Non-pigmented ciliary epithelial cell (primary cell): Measurements from ENCODE around the gene DPH3.
"Not testable (repeated sequence)": the region's sequence is repeated elsewhere in the genome, so short reads cannot be mapped to it uniquely, and the experiment has no call there.

Experiments used
- DNase-seq: peaks from one replicate; pipeline ENCODE4 v3.0.0-alpha.2; 2010; ENCODE audit warnings: low read depth

DPH3 gene

GRCh38 chr3:16264708-16265454, at the start of gene DPH3, which contains the start of gene OXNAD1:
DPH3 (minus strand) TSS chr3:16264943; CDS start chr3:16264876, 67 bp downstream.
OXNAD1 (plus strand) TSS chr3:16265212; CDS start chr3:16270953, 5,741 bp downstream.
- peak; percentile 98 for DNase-seq

- no peak for DNase-seq
Observed at GRCh38 chr3:16313886-16314645, 49.3 kb upstream of the DPH3 start.

- no peak for DNase-seq
Observed at GRCh38 chr3:16311960-16312451, 47.3 kb upstream of the DPH3 start.

- DNase-seq = not testable (repeated sequence)
Observed at GRCh38 chr3:16310486-16310885, 45.7 kb upstream of the DPH3 start.

- DNase-seq = peak; percentile 47
Observed at GRCh38 chr3:16309558-16309957, 44.8 kb upstream of the DPH3 start.

- no peak for DNase-seq
Observed at GRCh38 chr3:16308727-16309126, 44.0 kb upstream of the DPH3 start.

- DNase-seq = no peak
Observed at GRCh38 chr3:16307832-16308531, 43.2 kb upstream of the DPH3 start.

GRCh38 chr3:16305111-16305541, 40.4 kb upstream of the DPH3 start:
- no peak for DNase-seq

GRCh38 chr3:16304061-16305010, 39.6 kb upstream of the DPH3 start:
- no peak for DNase-seq

GRCh38 chr3:16303037-16303575, 38.4 kb upstream of the DPH3 start:
- DNase-seq = no peak

- no peak for DNase-seq
Observed at GRCh38 chr3:16302082-16302631, 37.4 kb upstream of the DPH3 start.

- no peak for DNase-seq
Observed at GRCh38 chr3:16301507-16301906, 36.8 kb upstream of the DPH3 start.

- no peak for DNase-seq
Observed at GRCh38 chr3:16300881-16301359, 36.2 kb upstream of the DPH3 start.

GRCh38 chr3:16300307-16300706, 35.6 kb upstream of the DPH3 start:
- peak; percentile 41 for DNase-seq

GRCh38 chr3:16299746-16300145, 35.0 kb upstream of the DPH3 start:
- DNase-seq = no peak

GRCh38 chr3:16298891-16299290, 34.1 kb upstream of the DPH3 start:
- DNase-seq = no peak

GRCh38 chr3:16297997-16298885, 33.5 kb upstream of the DPH3 start:
- DNase-seq = no peak

- DNase-seq = no peak
Observed at GRCh38 chr3:16295298-16295890, 30.7 kb upstream of the DPH3 start.

- no peak for DNase-seq
Observed at GRCh38 chr3:16294844-16295243, 30.1 kb upstream of the DPH3 start.
